HepG2 (cell line): ENCODE measurements around the gene MBLAC1. TPM values are rescaled to one million over a fixed set of nuclear protein-coding genes. Genes with fewer than 3 reads are reported as not detected.

Experiments
- ARNT ChIP-seq: fragments of 450-650 bp; IDR thresholded peaks from 2 replicates; pipeline ENCODE4 v1.6.1; 2017
- CEBPB ChIP-seq: IDR thresholded peaks from 2 replicates; pipeline ENCODE4 v1.6.1; 2011; ENCODE audit warnings: low read depth, low read length, improper control_type of control experiment, borderline replicate concordance
- HNF4G ChIP-seq, 2 experiments: sonication (generic) in 1 of 2; formaldehyde crosslinking in 1 of 2; IDR thresholded peaks; 2 replicates each; pipeline versions ENCODE4 v1.4.0 to v1.6.1; 2011 to 2020; ENCODE audit warnings: borderline replicate concordance in 2 of 2, low read depth in 2 of 2, mild to moderate bottlenecking in 2 of 2, low read length in 1 of 2, missing genetic modification reagents in 1 of 2, moderate library complexity in 1 of 2
- KAT7 ChIP-seq: IDR thresholded peaks from 2 replicates; pipeline ENCODE4 v1.6.1; 2018; ENCODE audit warnings: borderline replicate concordance, missing compliant biosample characterization
- NFE2 ChIP-seq: sonication (generic); formaldehyde crosslinking; IDR thresholded peaks from 2 replicates; pipeline ENCODE4 v1.4.0; 2020; ENCODE audit warnings: missing genetic modification reagents
- NR0B2 ChIP-seq: sonication (generic); formaldehyde crosslinking; IDR thresholded peaks from 2 replicates; pipeline ENCODE4 v1.4.0; 2020; ENCODE audit warnings: mild to moderate bottlenecking, missing genetic modification reagents
- REST ChIP-seq, 2 experiments: IDR thresholded peaks; 2 replicates each; pipeline ENCODE4 v1.6.1; 2011 to 2012; ENCODE audit warnings: low read length in 2 of 2, borderline replicate concordance in 1 of 2, low read depth in 1 of 2, mild to moderate bottlenecking in 1 of 2, moderate library complexity in 1 of 2
- SIN3B ChIP-seq: fragments of 150-350 bp; IDR thresholded peaks from 2 replicates; pipeline ENCODE4 v1.6.1; 2014; ENCODE audit warnings: low read length
- SP140L ChIP-seq: sonication (generic); formaldehyde crosslinking; IDR thresholded peaks from 2 replicates; pipeline ENCODE4 v1.4.0; 2020; ENCODE audit warnings: missing genetic modification reagents, borderline replicate concordance
- TCF7 ChIP-seq: sonication (generic); IDR thresholded peaks from 2 replicates; pipeline ENCODE4 v1.6.1; 2016; ENCODE audit warnings: antibody characterized with exemption, low read depth
- ZNF17 ChIP-seq: sonication (generic); formaldehyde crosslinking; IDR thresholded peaks from 2 replicates; pipeline ENCODE4 v1.5.0; 2020; ENCODE audit warnings: mild to moderate bottlenecking, missing genetic modification reagents
- ZNF180 ChIP-seq: sonication (generic); formaldehyde crosslinking; IDR thresholded peaks from 2 replicates; pipeline ENCODE4 v1.4.0; 2020; ENCODE audit warnings: low read depth, missing genetic modification reagents, borderline replicate concordance
- ZNF547 ChIP-seq: sonication (generic); formaldehyde crosslinking; IDR thresholded peaks from 2 replicates; pipeline ENCODE4 v1.5.1; 2020; ENCODE audit warnings: mild to moderate bottlenecking, missing genetic modification reagents
- ZNF597 ChIP-seq: sonication (generic); formaldehyde crosslinking; IDR thresholded peaks from 2 replicates; pipeline ENCODE4 v1.5.0; 2020; ENCODE audit warnings: missing genetic modification reagents
- polyA plus RNA-seq, 8 experiments: library from polyadenylated mRNA; depleted of rRNA in 3 of 8; stranded (reverse) in 7 of 8; unstranded in 1 of 8; fragments of >200 nt; fragmentation: Illumina TruSeq in 4 of 8; extraction: Trizol in 4 of 8; gene quantifications; 2 replicates each; pipeline versions ENCODE4 v1.2.1 to v1.2.3, GENCODE V29; 2011 to 2016; ENCODE audit warnings: low read depth in 4 of 8, missing spikeins in 1 of 8, mixed read lengths in 1 of 8; ENCODE audit not compliant: insufficient read depth in 1 of 8
- total RNA-seq, 5 experiments: library from RNA; depleted of rRNA; stranded (reverse); fragments of >200 nt; fragmentation: Illumina TruSeq; extraction: Trizol; gene quantifications; 2 replicates each; pipeline ENCODE4 v1.2.3, GENCODE V29; 2016; ENCODE audit warnings: low read depth in 1 of 5
- TF ChIP-seq, protein P1 (sequence below): sonication (generic); formaldehyde crosslinking; IDR thresholded peaks from 2 replicates; pipeline ENCODE4 v1.5.0; 2020; ENCODE audit warnings: mild to moderate bottlenecking, missing genetic modification reagents
- TF ChIP-seq, protein P2 (sequence below): IDR thresholded peaks from 2 replicates; pipeline ENCODE4 v1.6.1; 2016; ENCODE audit warnings: low read depth
- TF ChIP-seq, protein P3 (sequence below): sonication (generic); formaldehyde crosslinking; conservative IDR thresholded peaks from 2 replicates; pipeline ENCODE4 v1.8.0; 2022; ENCODE audit warnings: missing genetic modification reagents

MBLAC1 gene
- total and polyA plus RNA-seq, 2 of the 13 experiments (the other 11 are each of a cell fraction or from before 2014, with no cell fraction given) = 0.79 to 2.1 TPM

DNA sequence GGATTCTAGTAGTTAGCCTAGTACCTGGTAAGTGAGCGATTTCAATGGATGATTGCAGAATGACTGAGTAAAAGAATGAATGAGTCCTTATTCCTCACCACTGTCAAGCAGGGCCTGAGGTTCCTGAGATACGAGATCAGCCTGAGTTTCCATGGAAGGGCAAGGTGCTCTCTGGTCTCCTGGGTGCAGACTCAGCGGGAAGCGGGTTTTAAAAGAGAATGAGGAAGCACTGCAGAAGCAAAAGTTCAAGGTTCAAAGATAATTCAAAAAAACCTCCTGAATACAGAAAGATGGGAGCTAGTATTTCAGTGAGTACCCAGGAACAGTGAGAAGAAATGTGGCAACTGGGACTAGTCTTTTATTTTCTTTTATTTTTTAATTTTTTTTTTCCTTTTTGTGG, 49.6 kb upstream of the MBLAC1 start (continued):
- TF ChIP-seq SIN3B (no peak), REST (IDR thresholded peaks at IDR 0.05; ENCODE audit: borderline replicate concordance in 1 of 2, low read depth in 1 of 2, low read length in 2 of 2) (no peak), ZNF180 (CRISPR knock-in tag) (no peak), SP140L (no peak), TCF7 (no peak), NFE2 (no peak), ARNT (no peak), ZNF547 (CRISPR knock-in tag) (no peak), ZNF17 (CRISPR knock-in tag) (no peak), HNF4G (IDR thresholded peaks at IDR 0.05; ENCODE audit: borderline replicate concordance, low read depth, low read length) (peak; percentile 61; the same call in 1 of the 2 replicates), HNF4G (CRISPR knock-in tag; IDR thresholded peaks at IDR 0.05; ENCODE audit: borderline replicate concordance, low read depth) (no peak), ZNF597 (CRISPR knock-in tag) (no peak), NR0B2 (CRISPR knock-in tag) (no peak), KAT7 (CRISPR knock-in tag) (no peak), CEBPB (no peak)
- TF ChIP-seq, protein P1, sequence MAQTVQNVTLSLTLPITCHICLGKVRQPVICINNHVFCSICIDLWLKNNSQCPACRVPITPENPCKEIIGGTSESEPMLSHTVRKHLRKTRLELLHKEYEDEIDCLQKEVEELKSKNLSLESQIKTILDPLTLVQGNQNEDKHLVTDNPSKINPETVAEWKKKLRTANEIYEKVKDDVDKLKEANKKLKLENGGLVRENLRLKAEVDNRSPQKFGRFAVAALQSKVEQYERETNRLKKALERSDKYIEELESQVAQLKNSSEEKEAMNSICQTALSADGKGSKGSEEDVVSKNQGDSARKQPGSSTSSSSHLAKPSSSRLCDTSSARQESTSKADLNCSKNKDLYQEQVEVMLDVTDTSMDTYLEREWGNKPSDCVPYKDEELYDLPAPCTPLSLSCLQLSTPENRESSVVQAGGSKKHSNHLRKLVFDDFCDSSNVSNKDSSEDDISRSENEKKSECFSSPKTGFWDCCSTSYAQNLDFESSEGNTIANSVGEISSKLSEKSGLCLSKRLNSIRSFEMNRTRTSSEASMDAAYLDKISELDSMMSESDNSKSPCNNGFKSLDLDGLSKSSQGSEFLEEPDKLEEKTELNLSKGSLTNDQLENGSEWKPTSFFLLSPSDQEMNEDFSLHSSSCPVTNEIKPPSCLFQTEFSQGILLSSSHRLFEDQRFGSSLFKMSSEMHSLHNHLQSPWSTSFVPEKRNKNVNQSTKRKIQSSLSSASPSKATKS (CRISPR knock-in tag) = no peak
- TF ChIP-seq, protein P2, sequence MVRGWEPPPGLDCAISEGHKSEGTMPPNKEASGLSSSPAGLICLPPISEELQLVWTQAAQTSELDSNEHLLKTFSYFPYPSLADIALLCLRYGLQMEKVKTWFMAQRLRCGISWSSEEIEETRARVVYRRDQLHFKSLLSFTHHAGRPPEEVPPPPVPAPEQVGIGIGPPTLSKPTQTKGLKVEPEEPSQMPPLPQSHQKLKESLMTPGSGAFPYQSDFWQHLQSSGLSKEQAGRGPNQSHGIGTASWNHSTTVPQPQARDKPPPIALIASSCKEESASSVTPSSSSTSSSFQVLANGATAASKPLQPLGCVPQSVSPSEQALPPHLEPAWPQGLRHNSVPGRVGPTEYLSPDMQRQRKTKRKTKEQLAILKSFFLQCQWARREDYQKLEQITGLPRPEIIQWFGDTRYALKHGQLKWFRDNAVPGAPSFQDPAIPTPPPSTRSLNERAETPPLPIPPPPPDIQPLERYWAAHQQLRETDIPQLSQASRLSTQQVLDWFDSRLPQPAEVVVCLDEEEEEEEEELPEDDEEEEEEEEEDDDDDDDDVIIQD = no peak
- TF ChIP-seq, protein P3, sequence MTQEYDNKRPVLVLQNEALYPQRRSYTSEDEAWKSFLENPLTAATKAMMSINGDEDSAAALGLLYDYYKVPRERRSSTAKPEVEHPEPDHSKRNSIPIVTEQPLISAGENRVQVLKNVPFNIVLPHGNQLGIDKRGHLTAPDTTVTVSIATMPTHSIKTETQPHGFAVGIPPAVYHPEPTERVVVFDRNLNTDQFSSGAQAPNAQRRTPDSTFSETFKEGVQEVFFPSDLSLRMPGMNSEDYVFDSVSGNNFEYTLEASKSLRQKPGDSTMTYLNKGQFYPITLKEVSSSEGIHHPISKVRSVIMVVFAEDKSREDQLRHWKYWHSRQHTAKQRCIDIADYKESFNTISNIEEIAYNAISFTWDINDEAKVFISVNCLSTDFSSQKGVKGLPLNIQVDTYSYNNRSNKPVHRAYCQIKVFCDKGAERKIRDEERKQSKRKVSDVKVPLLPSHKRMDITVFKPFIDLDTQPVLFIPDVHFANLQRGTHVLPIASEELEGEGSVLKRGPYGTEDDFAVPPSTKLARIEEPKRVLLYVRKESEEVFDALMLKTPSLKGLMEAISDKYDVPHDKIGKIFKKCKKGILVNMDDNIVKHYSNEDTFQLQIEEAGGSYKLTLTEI = no peak
